Neural crest cell (in vitro differentiated cells): Measurements from ENCODE around the gene CCBE1. TPM values are rescaled to one million over a fixed set of nuclear protein-coding genes. Genes with fewer than 3 reads are reported as not detected.
"Not testable (repeated sequence)": the region's sequence is repeated elsewhere in the genome, so short reads cannot be mapped to it uniquely, and the experiment has no call there.

Source experiments
- DNase-seq: peaks from one replicate; pipeline ENCODE4 v3.0.0; 2021; ENCODE audit warnings: low read depth, mixed read lengths, low spot score
- H3K27ac Mint-ChIP-seq: one replicate; pipeline ENCODE4 v1.8.0; 2021; ENCODE audit warnings: mild to moderate bottlenecking, mixed read lengths; ENCODE audit not compliant: unreplicated experiment
- H3K27me3 Mint-ChIP-seq: 2 replicates; pipeline ENCODE4 v1.8.0; 2021; ENCODE audit warnings: low read depth, mild to moderate bottlenecking, mixed read lengths
- H3K36me3 Mint-ChIP-seq: 2 replicates; pipeline ENCODE4 v1.8.0; 2021; ENCODE audit warnings: low read depth, mild to moderate bottlenecking, mixed read lengths
- H3K4me1 Mint-ChIP-seq: 2 replicates; pipeline ENCODE4 v1.8.0; 2021; ENCODE audit warnings: mixed read lengths
- H3K4me3 Mint-ChIP-seq: one replicate; pipeline ENCODE4 v1.8.0; 2021; ENCODE audit warnings: mild to moderate bottlenecking, mixed read lengths
- H3K9me3 Mint-ChIP-seq: 2 replicates; pipeline ENCODE4 v1.8.0; 2021; ENCODE audit warnings: mixed read lengths
- total RNA-seq: library from RNA; stranded (reverse); gene quantifications from 2 replicates; pipeline ENCODE4 v1.2.1, GENCODE V29; 2021
- TF ChIP-seq, protein P1 (sequence below): fragments of 200-600 bp; sonication (generic); conservative IDR thresholded peaks from 2 replicates; pipeline ENCODE4 v1.5.0; 2021; ENCODE audit warnings: antibody characterized with exemption, mild to moderate bottlenecking

The CCBE1 gene
- total RNA-seq, 1 donor from 2014 or later, result 0.33 TPM

- no peak for DNase-seq
- Mint-ChIP-seq H3K9me3 (no peaks in the 10 kb centered on the region), H3K36me3 (no peaks in the 10 kb centered on the region), H3K4me3 (no peak overlapping the region), H3K27me3 (no peaks in the 10 kb centered on the region), H3K4me1 (peaks cover 6% of the 10 kb centered on the region), H3K27ac (no peak overlapping the region)
- TF ChIP-seq, protein P1, sequence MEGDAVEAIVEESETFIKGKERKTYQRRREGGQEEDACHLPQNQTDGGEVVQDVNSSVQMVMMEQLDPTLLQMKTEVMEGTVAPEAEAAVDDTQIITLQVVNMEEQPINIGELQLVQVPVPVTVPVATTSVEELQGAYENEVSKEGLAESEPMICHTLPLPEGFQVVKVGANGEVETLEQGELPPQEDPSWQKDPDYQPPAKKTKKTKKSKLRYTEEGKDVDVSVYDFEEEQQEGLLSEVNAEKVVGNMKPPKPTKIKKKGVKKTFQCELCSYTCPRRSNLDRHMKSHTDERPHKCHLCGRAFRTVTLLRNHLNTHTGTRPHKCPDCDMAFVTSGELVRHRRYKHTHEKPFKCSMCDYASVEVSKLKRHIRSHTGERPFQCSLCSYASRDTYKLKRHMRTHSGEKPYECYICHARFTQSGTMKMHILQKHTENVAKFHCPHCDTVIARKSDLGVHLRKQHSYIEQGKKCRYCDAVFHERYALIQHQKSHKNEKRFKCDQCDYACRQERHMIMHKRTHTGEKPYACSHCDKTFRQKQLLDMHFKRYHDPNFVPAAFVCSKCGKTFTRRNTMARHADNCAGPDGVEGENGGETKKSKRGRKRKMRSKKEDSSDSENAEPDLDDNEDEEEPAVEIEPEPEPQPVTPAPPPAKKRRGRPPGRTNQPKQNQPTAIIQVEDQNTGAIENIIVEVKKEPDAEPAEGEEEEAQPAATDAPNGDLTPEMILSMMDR, result no peak
These were observed 22.9 kb downstream of the CCBE1 start for GRCh38 chr18:59674186-59674902.

DNA sequence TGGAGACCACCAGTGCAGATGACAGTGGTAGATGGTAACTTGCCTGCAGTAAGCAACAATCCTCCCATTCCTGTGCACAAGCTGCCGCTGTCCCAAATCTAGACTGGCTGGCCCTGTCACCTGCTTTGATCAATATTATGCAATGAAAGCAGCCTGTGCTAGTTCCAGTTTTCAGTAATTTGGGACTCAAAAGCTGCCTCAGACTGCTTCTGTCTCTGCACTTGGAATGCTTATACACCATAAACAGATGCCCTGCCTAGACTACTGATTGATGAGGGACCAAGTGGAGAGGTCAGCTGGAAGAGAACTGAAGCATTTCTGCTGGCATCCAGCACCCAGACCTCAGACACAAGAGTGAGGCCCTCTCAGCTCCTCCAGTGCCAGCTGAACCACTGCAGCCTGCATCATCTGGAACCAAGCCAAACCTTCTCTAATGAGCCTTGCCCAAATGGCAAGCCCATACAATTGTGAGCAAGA, 24.9 kb downstream of the CCBE1 start:
- H3K36me3 Mint-ChIP-seq, result no peaks in the 10 kb centered on the region
- H3K4me1 Mint-ChIP-seq, result peaks cover 6% of the 10 kb centered on the region
- DNase-seq, result no peak
- TF ChIP-seq, protein P1, result no peak
- H3K4me3 Mint-ChIP-seq, result no peak overlapping the region
- no peak overlapping the region for H3K27ac Mint-ChIP-seq
- H3K9me3 Mint-ChIP-seq, result no peaks in the 10 kb centered on the region
- no peaks in the 10 kb centered on the region for H3K27me3 Mint-ChIP-seq

DNA sequence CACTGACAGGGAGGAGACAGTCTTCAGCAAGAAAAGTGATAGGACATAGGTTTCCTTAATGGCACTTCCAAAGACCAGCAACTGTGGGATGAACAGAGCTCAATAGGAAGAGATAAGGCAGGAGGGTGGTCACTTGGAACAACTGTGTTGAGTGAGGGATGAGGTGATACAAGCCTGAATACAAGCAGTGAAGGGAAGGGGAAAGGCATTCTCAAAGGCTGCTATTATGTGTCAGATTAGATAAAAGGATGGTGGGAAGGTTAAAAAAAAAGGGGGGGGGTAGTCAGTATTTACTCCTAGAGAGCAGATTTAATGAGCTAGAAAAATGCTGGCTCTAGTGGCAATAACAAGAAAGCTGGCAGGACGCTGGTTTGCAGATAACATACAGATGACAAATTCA, 25.7 kb downstream of the CCBE1 start:
- H3K27me3 Mint-ChIP-seq, result no peaks in the 10 kb centered on the region
- H3K36me3 Mint-ChIP-seq, result no peaks in the 10 kb centered on the region
- H3K9me3 Mint-ChIP-seq, result no peaks in the 10 kb centered on the region
- H3K4me1 Mint-ChIP-seq, result peaks cover 6% of the 10 kb centered on the region
- no peak for DNase-seq
- no peak overlapping the region for H3K4me3 Mint-ChIP-seq
- TF ChIP-seq, protein P1, result no peak
- no peak overlapping the region for H3K27ac Mint-ChIP-seq

DNA sequence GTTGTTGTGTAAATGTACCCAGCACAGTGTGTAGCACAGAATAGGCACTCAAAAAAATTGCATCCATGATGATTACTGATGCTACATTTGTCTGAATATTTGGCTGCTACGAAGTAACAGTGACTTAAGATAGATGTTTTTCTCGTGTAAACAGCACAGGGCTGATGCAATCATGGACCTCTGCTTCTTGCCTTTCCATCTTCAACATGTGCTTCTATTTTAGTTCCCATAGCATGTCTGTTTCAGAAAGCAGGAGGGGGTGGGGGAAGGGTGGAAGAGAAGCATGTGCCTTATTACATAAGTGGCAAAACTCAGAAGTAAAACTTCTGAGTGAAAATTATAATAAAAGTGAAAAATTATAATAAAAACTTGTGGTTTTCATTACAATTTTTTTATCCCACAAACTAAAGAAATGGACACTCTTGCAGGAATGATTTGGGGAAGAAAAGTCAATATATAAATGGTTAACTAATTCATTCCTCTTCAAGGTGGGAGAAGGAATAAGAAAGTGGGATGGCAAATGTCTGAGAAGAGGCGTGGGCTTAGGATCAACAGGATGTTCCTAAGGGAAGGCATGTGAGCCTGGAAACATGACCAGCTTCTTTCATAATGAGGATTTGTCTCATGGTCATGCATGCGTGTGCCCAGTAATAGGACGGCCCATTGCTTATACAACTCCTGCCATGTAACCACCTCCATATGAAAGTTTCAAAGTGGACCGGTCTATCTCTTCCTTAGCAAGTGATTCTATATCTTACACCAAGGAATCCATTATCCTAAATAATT, 27.2 kb downstream of the CCBE1 start:
- no peaks in the 10 kb centered on the region for H3K27me3 Mint-ChIP-seq
- no peaks in the 10 kb centered on the region for H3K9me3 Mint-ChIP-seq
- TF ChIP-seq, protein P1, result no peak
- H3K4me1 Mint-ChIP-seq, result peaks cover 6% of the 10 kb centered on the region
- H3K4me3 Mint-ChIP-seq, result no peak overlapping the region
- H3K27ac Mint-ChIP-seq, result no peak overlapping the region
- no peak for DNase-seq
- H3K36me3 Mint-ChIP-seq, result no peaks in the 10 kb centered on the region

DNA sequence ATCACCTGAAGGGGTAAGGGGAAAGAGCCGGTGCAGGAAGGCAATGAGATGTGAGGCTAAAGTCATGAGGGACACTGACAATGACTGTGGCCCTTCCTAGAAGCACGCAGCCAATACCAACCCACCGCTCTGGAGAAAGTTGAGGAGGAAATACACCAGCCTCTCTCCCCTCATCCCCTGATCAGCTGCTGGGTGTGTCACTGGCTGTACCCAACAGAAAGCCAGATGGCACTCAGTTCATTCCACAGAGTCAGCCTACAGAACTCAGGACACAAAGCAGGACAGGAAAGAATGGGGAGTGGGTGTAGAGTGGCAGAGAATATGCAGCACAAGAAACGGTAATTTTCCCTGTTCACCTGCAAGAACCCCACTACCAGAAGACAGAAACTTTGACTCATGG, 29.7 kb downstream of the CCBE1 start:
- no peak for DNase-seq
- peaks cover 2% of the 10 kb centered on the region for H3K27me3 Mint-ChIP-seq
- H3K4me1 Mint-ChIP-seq, result peaks cover 6% of the 10 kb centered on the region
- H3K4me3 Mint-ChIP-seq, result no peak overlapping the region
- H3K27ac Mint-ChIP-seq, result peak overlapping the region; percentile 79
- no peaks in the 10 kb centered on the region for H3K36me3 Mint-ChIP-seq
- H3K9me3 Mint-ChIP-seq, result no peaks in the 10 kb centered on the region
- TF ChIP-seq, protein P1, result no peak

- H3K4me1 Mint-ChIP-seq, result not testable (repeated sequence)
These were observed 31.2 kb downstream of the CCBE1 start for GRCh38 chr18:59666007-59666402.

More at GRCh38 chr18:59666007-59666402, 31.2 kb downstream of the CCBE1 start:
- DNase-seq, H3K9me3 Mint-ChIP-seq, H3K36me3 Mint-ChIP-seq, H3K4me3 Mint-ChIP-seq, H3K27me3 Mint-ChIP-seq, H3K27ac Mint-ChIP-seq: not testable (repeated sequence)
